ENCODE data around the gene ABCA9.

ABCA9 gene

GRCh38 chr17:69048634-69049033, 12.1 kb downstream of the ABCA9 start (continued):
- no peak for TF ChIP-seq ZNF350 (tag by site-specific recombination; IDR thresholded peaks at IDR 0.05)
- TF ChIP-seq ZNF311 (tag by site-specific recombination; IDR thresholded peaks at IDR 0.05; ENCODE audit: borderline replicate concordance) = no peak
- TF ChIP-seq ZBTB21 (tag by site-specific recombination; IDR thresholded peaks at IDR 0.05) = no peak
- TF ChIP-seq ZNF155 (tag by site-specific recombination; IDR thresholded peaks at IDR 0.05) = no peak
- TF ChIP-seq ZNF341 (tag by site-specific recombination; IDR thresholded peaks at IDR 0.05; ENCODE audit: low read depth) = no peak
- no peak for TF ChIP-seq ZNF10 (tag by site-specific recombination; IDR thresholded peaks at IDR 0.05)
- no peak for TF ChIP-seq GLIS2 (tag by site-specific recombination; IDR thresholded peaks at IDR 0.05)
- no peak for TF ChIP-seq ZNF138 (tag by site-specific recombination; IDR thresholded peaks at IDR 0.05; ENCODE audit: borderline replicate concordance)

DNA sequence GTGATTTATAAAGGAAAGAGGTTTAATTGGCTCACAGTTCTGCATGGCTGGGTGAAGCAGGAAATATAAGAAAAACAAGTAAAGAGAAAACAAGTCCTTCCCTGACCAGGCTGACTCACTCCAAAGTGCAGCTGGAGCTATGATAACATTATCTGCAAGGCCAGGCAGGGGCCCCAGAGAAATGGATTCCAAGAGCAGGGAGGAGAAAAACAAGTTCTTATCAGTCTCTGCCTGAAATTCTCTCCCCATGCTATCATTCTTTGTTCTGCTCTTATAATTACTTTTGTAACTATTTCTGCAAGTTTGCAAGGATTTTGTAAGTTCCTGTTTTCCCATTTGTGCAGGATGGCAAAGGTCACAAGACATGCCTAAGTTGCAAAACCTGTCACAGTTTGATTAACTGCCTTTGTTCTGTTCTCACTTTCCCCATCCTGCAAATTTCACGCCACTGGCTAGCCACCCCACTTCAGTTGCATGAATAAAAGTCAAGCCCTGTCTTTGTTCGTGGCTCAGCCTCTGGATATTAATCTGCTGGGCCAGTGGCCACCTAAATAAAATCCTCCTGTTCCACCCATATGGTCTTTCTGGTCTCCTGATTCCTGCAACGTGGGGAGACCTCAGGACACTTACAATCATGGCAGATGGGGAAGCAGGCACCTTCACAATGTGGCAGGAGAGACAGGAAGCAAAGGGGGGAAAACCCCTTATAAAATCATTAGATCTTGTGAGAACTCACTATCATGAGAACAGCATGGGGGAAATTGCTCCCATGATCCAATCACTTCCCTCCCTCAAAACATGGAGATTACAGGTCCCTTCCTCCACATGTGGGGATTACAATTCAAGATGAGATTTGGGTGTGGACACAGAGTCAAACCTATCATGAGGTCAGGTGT, 13.1 kb downstream of the ABCA9 start:
- Histone ChIP-seq H3K9me3 (ENCODE audit: control insufficient read depth, insufficient read depth, low read depth, low read length) (no peaks in the 10 kb centered on the region), H3K36me3 (ENCODE audit: control insufficient read depth in 2 of 2, insufficient read depth in 1 of 2, low read length in 2 of 2) (no peaks in the 10 kb centered on the region), H3K4me1 (ENCODE audit: control insufficient read depth, insufficient read depth, low read length) (no peaks in the 10 kb centered on the region), H3K27ac (ENCODE audit: extremely low read depth, low read depth, low read length) (no peak overlapping the region), H3K4me3 (ENCODE audit: low read depth, low read length) (no peak overlapping the region)
- ChIA-PET CTCF (no interaction called here), POLR2A (no interaction called here)
- TF ChIP-seq ZBTB20 (tag by site-specific recombination; IDR thresholded peaks at IDR 0.05) (peak; percentile 15; the same call in 1 of the 2 replicates), ZNF585B (tag by site-specific recombination; IDR thresholded peaks at IDR 0.05) (no peak), BCL11A (tag by site-specific recombination; IDR thresholded peaks at IDR 0.05; ENCODE audit: low read depth) (no peak), PRDM6 (tag by site-specific recombination; IDR thresholded peaks at IDR 0.05) (peak; percentile 40; the same call in 1 of the 2 replicates), SCRT2 (tag by site-specific recombination; IDR thresholded peaks at IDR 0.05) (no peak), ZNF701 (tag by site-specific recombination; IDR thresholded peaks at IDR 0.05) (no peak), SALL2 (tag by site-specific recombination; IDR thresholded peaks at IDR 0.05; ENCODE audit: borderline replicate concordance) (no peak), ZNF10 (tag by site-specific recombination; IDR thresholded peaks at IDR 0.05) (no peak), SETDB1 (IDR thresholded peaks at IDR 0.05; ENCODE audit: insufficient read length, low read length) (peak; percentile 14), TRIM28 (IDR thresholded peaks at IDR 0.05; ENCODE audit: borderline replicate concordance, low read length) (peak; percentile 21; the same call in 1 of the 2 replicates), ZBTB17 (tag by site-specific recombination; IDR thresholded peaks at IDR 0.05) (peak; percentile 54; the same call in 1 of the 2 replicates)

- ChIA-PET POLR2A (no interaction called here), CTCF (no interaction called here)
- Histone ChIP-seq H3K27ac (ENCODE audit: extremely low read depth, low read depth, low read length) (no peak overlapping the region), H3K4me3 (ENCODE audit: low read depth, low read length) (no peak overlapping the region), H3K4me1 (ENCODE audit: control insufficient read depth, insufficient read depth, low read length) (no peaks in the 10 kb centered on the region), H3K36me3 (ENCODE audit: control insufficient read depth in 2 of 2, insufficient read depth in 1 of 2, low read length in 2 of 2) (no peaks in the 10 kb centered on the region), H3K9me3 (ENCODE audit: control insufficient read depth, insufficient read depth, low read depth, low read length) (no peaks in the 10 kb centered on the region)
- TF ChIP-seq GLI4 (tag by site-specific recombination; IDR thresholded peaks at IDR 0.05) = no peak
- TF ChIP-seq WT1 (tag by site-specific recombination; IDR thresholded peaks at IDR 0.05) = no peak
- no peak for TF ChIP-seq ZNF155 (tag by site-specific recombination; IDR thresholded peaks at IDR 0.05)
- TF ChIP-seq ZNF366 (tag by site-specific recombination; conservative IDR thresholded peaks at IDR 0.05) = no peak
- no peak for TF ChIP-seq ZNF510 (tag by site-specific recombination; IDR thresholded peaks at IDR 0.05; ENCODE audit: insufficient replicate concordance)
- no peak for TF ChIP-seq ZNF362 (tag by site-specific recombination; IDR thresholded peaks at IDR 0.05)
- TF ChIP-seq ZNF843 (tag by site-specific recombination; IDR thresholded peaks at IDR 0.05) = no peak
- TF ChIP-seq ZNF768 (tag by site-specific recombination; IDR thresholded peaks at IDR 0.05) = no peak
- TF ChIP-seq ZSCAN30 (tag by site-specific recombination; IDR thresholded peaks at IDR 0.05) = no peak
- TF ChIP-seq BCL11B (tag by site-specific recombination; IDR thresholded peaks at IDR 0.05; ENCODE audit: low read depth) = no peak
- TF ChIP-seq ZNF791 (tag by site-specific recombination; IDR thresholded peaks at IDR 0.05) = no peak
- TF ChIP-seq ZNF624 (tag by site-specific recombination; IDR thresholded peaks at IDR 0.05) = no peak
- no peak for TF ChIP-seq ZSCAN4 (tag by site-specific recombination; IDR thresholded peaks at IDR 0.05)
- TF ChIP-seq ZNF560 (tag by site-specific recombination; IDR thresholded peaks at IDR 0.05; ENCODE audit: borderline replicate concordance) = no peak
Measured at GRCh38 chr17:69046121-69046807, 14.5 kb downstream of the ABCA9 start.
